Measurements from ENCODE around the gene TNPO1.

DNA sequence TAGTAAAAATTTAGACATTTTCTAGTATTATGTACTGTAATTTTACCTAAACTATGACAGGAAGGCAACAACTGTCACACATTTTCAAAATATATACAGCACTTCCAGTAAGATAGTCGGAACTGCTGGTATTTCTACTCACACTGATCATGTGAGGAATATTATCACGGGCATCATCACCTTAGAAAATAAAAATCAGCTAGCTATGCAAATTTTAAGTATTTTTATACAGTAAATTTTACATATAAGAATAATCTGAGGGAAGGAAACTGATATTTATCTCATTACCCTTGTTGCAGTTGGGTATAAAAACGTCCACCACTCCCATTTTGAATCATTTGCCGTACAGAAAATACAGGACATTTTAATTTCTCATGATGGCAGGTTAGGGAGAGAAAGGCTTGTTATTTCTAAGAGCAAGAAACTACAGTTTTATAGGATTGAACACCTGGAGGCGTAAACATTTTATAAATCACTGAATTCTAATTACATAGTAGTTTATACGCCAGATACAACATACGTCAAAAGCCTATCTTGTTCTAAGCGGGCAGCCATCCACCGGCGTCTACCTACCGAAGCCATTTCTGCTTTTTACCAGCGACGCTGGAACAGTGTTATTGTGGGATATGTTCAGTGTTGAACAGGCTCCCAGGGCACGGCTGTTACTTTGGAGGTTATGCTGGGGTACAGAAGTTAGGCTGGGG lies 729 bp upstream of the TNPO1 start:
- TF ChIP-seq, protein P1, sequence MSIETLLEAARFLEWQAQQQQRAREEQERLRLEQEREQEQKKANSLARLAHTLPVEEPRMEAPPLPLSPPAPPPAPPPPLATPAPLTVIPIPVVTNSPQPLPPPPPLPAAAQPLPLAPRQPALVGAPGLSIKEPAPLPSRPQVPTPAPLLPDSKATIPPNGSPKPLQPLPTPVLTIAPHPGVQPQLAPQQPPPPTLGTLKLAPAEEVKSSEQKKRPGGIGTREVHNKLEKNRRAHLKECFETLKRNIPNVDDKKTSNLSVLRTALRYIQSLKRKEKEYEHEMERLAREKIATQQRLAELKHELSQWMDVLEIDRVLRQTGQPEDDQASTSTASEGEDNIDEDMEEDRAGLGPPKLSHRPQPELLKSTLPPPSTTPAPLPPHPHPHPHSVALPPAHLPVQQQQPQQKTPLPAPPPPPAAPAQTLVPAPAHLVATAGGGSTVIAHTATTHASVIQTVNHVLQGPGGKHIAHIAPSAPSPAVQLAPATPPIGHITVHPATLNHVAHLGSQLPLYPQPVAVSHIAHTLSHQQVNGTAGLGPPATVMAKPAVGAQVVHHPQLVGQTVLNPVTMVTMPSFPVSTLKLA (conservative IDR thresholded peaks at IDR 0.05) = no peak
- TF ChIP-seq YY1 (IDR thresholded peaks at IDR 0.05; ENCODE audit: borderline replicate concordance in 1 of 3, control insufficient read depth in 1 of 3, extremely low read depth in 1 of 3, insufficient read depth in 3 of 3, insufficient read length in 1 of 3, insufficient replicate concordance in 2 of 3, low read depth in 1 of 3, low read length in 2 of 3) (no peak), TCF7L2 (IDR thresholded peaks at IDR 0.05; ENCODE audit: low read depth, low read length) (no peak), EP300 (IDR thresholded peaks at IDR 0.05; ENCODE audit: low read length) (no peak)
